Pancreas (tissue), 10 donors: ENCODE data around the gene UBTD2. TPM values are rescaled to one million over a fixed set of nuclear protein-coding genes. Genes with fewer than 3 reads are reported as not detected.

Experiments
- ATAC-seq, 4 donors: fragments of 200-7000 bp; cut with Tn5 transposase; one replicate each; pipeline versions ENCODE4 v1.8.0 to v1.9.1; 2020; ENCODE audit warnings: mild to moderate bottlenecking in 4 of 4, moderate library complexity in 4 of 4
- DNase-seq, 6 donors: peaks; one replicate each; pipeline ENCODE4 v3.0.0-alpha.2; 2020
- FAIRE-seq: peaks from 2 replicates; lab custom pipeline; 2012; peaks lifted over from hg19 to GRCh38; lab: Jason Lieb, UNC
- H3K27ac ChIP-seq, 4 donors: fragments of 200-600 bp; sonication (generic); 1 replicate in 3 of 4; 2 replicates in 1 of 4; pipeline versions ENCODE4 v1.5.0 to v1.8.0; 2020
- H3K27me3 ChIP-seq, 4 donors: fragments of 200-600 bp; one replicate each; pipeline ENCODE4 v1.8.0; 2021
- H3K36me3 ChIP-seq, 3 donors: fragments of 200-600 bp; sonication (generic) in 1 of 3; one replicate each; pipeline versions ENCODE4 v1.5.0 to v1.8.0; 2020 to 2021
- H3K4me1 ChIP-seq, 3 donors: fragments of 200-600 bp; one replicate each; pipeline ENCODE4 v1.8.0; 2021
- H3K4me3 ChIP-seq, 4 donors: fragments of 200-600 bp; sonication (generic) in 2 of 4; one replicate each; pipeline versions ENCODE4 v1.5.0 to v1.8.0; 2020 to 2021
- H3K9me3 ChIP-seq, 4 donors: fragments of 200-600 bp; one replicate each; pipeline ENCODE4 v1.8.0; 2021
- WGBS, 2 donors: extraction: QIAGEN DNeasy Blood & Tissue Kit; methylation state at CpG; one replicate each; pipeline ENCODE4 v1.1.7; 2013; 5-methylcytosine and 5-hydroxymethylcytosine counted together
- intact Hi-C, 3 donors: fragments of 100-400 bp; cut with DNase I; formaldehyde crosslinking; loops; one replicate each; pipeline versions ENCODE4 v1.11.1 to v1.14.2; 2022
- polyA plus RNA-seq, 2 donors: library from polyadenylated mRNA; stranded (reverse); fragments of 200-250 nt; gene quantifications; one replicate each; pipeline ENCODE4 v1.2.3, GENCODE V29; 2013
- total RNA-seq, 6 donors: library from RNA; stranded (reverse); fragmentation: NEBNext Ultra II Directional in 4 of 6; extraction: Animal tissue kit (Norgen Biotek cat#: 25700) in 4 of 6; gene quantifications; one replicate each; pipeline versions ENCODE4 v1.2.1 to v1.2.4, GENCODE V29; 2021 to 2023
- TF ChIP-seq, protein P1 (sequence below), 4 donors: fragments of 200-600 bp; sonication (generic) in 3 of 4; IDR thresholded peaks; one replicate each; pipeline versions ENCODE4 v1.5.0 to v1.8.0; 2021; ENCODE audit warnings: antibody characterized with exemption in 4 of 4
- donor health status: healthy with polysubstance abuse.
- donor health status: DM: no; HTN: no; CAD: no; lungs with moderate emphysema.
- donor health status: DM: no; HTN: no; CAD: no.
- donor health status: control.
- donor health status: control.
- donor health status: Bipolar disorder and iron deficiency.
- donor health status: DM: yes; HTN: yes; CAD: no.
- donor health status: DM: no; HTN: no; CAD: no.
- donor health status: DM: no; HTN: no; CAD: no.
- donor health status: DM: yes; HTN: yes; CAD: no.

The UBTD2 gene
- total and polyA plus RNA-seq, 8 donors: 4.5 to 12.9 (median 6.9) TPM

GRCh38 chr5:172284611-172284980, 1.0 kb upstream of the UBTD2 start:
- ATAC-seq: peak in 2 of 4 donors; percentile 0 to 3
- no peak for FAIRE-seq

GRCh38 chr5:172283862-172284610, 472 bp upstream of the UBTD2 start:
- peak; percentile 81 to 91 (median 88) for ATAC-seq
- TF ChIP-seq, protein P1, sequence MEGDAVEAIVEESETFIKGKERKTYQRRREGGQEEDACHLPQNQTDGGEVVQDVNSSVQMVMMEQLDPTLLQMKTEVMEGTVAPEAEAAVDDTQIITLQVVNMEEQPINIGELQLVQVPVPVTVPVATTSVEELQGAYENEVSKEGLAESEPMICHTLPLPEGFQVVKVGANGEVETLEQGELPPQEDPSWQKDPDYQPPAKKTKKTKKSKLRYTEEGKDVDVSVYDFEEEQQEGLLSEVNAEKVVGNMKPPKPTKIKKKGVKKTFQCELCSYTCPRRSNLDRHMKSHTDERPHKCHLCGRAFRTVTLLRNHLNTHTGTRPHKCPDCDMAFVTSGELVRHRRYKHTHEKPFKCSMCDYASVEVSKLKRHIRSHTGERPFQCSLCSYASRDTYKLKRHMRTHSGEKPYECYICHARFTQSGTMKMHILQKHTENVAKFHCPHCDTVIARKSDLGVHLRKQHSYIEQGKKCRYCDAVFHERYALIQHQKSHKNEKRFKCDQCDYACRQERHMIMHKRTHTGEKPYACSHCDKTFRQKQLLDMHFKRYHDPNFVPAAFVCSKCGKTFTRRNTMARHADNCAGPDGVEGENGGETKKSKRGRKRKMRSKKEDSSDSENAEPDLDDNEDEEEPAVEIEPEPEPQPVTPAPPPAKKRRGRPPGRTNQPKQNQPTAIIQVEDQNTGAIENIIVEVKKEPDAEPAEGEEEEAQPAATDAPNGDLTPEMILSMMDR (IDR thresholded peaks at IDR 0.05): no peak
- 0 to 1% methylated on average over 71 to 79 of the region's 79 CpGs for WGBS, 2 donors
- DNase-seq: peak; percentile 79 to 95 (median 87)
- H3K9me3 ChIP-seq: no peaks in the 10 kb centered on the region
- peak overlapping the region in 3 of 4 donors; percentile 87 to 95 (median 94) for H3K27ac ChIP-seq
- intact Hi-C loops: no loop called here
- no peaks in the 10 kb centered on the region for H3K27me3 ChIP-seq
- no peak for FAIRE-seq
- H3K36me3 ChIP-seq: no peaks in the 10 kb centered on the region
- H3K4me3 ChIP-seq: peak overlapping the region; percentile 49 to 95 (median 90)
- H3K4me1 ChIP-seq: peaks cover 9 to 22% (median 17%) of the 10 kb centered on the region in 3 donors

More at GRCh38 chr5:172284611-172284980, 1.0 kb upstream of the UBTD2 start:
- H3K36me3 ChIP-seq: no peaks in the 10 kb centered on the region
- no peaks in the 10 kb centered on the region for H3K9me3 ChIP-seq
- WGBS, 2 donors: 3 to 4% methylated on average over 11 of the region's 11 CpGs
- intact Hi-C loops: no loop called here
- H3K4me3 ChIP-seq: peak overlapping the region; percentile 49 to 95 (median 72)
- H3K4me1 ChIP-seq: peaks cover 9 to 22% (median 17%) of the 10 kb centered on the region in 3 donors
- no peaks in the 10 kb centered on the region for H3K27me3 ChIP-seq
- DNase-seq: no peak
- TF ChIP-seq, protein P1 (IDR thresholded peaks at IDR 0.05): no peak
- H3K27ac ChIP-seq: peak overlapping the region in 3 of 4 donors; percentile 4 to 95 (median 66)

GRCh38 chr5:172282272-172283019, 1.1 kb downstream of the UBTD2 start:
- ATAC-seq: no peak
- WGBS, 2 donors: 4 to 5% methylated on average over 13 of the region's 13 CpGs
- no peaks in the 10 kb centered on the region for H3K9me3 ChIP-seq
- peak overlapping the region; percentile 86 to 95 (median 90) for H3K27ac ChIP-seq
- TF ChIP-seq, protein P1 (IDR thresholded peaks at IDR 0.05): no peak
- peaks cover 9 to 22% (median 17%) of the 10 kb centered on the region in 3 donors for H3K4me1 ChIP-seq
- peak overlapping the region; percentile 49 to 95 (median 90) for H3K4me3 ChIP-seq
- FAIRE-seq: no peak
- H3K27me3 ChIP-seq: no peaks in the 10 kb centered on the region
- H3K36me3 ChIP-seq: no peaks in the 10 kb centered on the region
- DNase-seq: no peak
- intact Hi-C loops: no loop called here

DNA sequence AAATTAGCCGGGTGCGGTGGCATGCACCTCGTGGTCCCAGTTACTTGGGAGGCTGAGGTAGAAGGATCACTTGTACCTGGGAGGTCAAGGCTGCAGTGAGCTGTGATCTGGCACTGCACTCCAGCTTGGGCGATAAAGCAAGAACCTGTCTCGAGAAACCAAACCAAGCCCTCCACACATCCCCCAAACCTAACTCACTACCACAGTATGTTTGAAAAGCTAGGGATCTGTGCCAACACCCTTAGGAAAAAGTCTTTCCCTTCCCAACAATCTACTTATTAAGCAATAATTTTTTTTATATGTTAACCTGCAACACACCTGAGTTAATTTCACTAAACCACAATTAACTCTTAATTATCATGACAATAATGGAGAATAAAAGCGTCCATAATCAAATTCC, 2.2 kb downstream of the UBTD2 start:
- WGBS, 2 donors: 54 to 59% methylated on average over 6 of the region's 6 CpGs
- intact Hi-C loops: no loop called here
- Histone ChIP-seq H3K4me1 (peaks cover 9 to 22% (median 17%) of the 10 kb centered on the region in 3 donors), H3K27me3 (no peaks in the 10 kb centered on the region), H3K4me3 (no peak overlapping the region), H3K27ac (no peak overlapping the region), H3K9me3 (no peaks in the 10 kb centered on the region), H3K36me3 (no peaks in the 10 kb centered on the region)
- TF ChIP-seq, protein P1 (IDR thresholded peaks at IDR 0.05): no peak
- DNase-seq (no peak), FAIRE-seq (no peak), ATAC-seq (no peak)
